Keratinocyte (primary cell): Measurements from ENCODE around the gene ADAM19. TPM values are rescaled to one million over a fixed set of nuclear protein-coding genes. Genes with fewer than 3 reads are reported as not detected.

Source experiments
- DNase-seq: peaks from one replicate; pipeline ENCODE4 v3.0.0-alpha.2; 2011; ENCODE audit warnings: low read depth, missing footprints, low spot score
- FAIRE-seq: peaks from 2 replicates; lab custom pipeline; 2011; peaks lifted over from hg19 to GRCh38; lab: Jason Lieb, UNC
- H2AFZ ChIP-seq: 2 replicates; pipeline ENCODE4 v1.6.0; 2012; ENCODE audit warnings: low read length, control low read depth, inconsistent platforms; ENCODE audit not compliant: control insufficient read depth
- H3K27ac ChIP-seq: 2 replicates; pipeline ENCODE4 v1.5.1; 2011; ENCODE audit warnings: low read length; ENCODE audit not compliant: control insufficient read depth, insufficient read depth
- H3K27me3 ChIP-seq: 3 replicates; pipeline ENCODE4 v1.6.0; 2011; ENCODE audit warnings: low read length; ENCODE audit not compliant: control insufficient read depth, insufficient read depth; ENCODE audit errors: extremely low read depth
- H3K36me3 ChIP-seq, 2 experiments: 2 replicates in 1 of 2; 3 replicates in 1 of 2; pipeline ENCODE4 v1.5.1; 2011; ENCODE audit warnings: low read length in 2 of 2, mild to moderate bottlenecking in 1 of 2; ENCODE audit not compliant: control insufficient read depth in 2 of 2, insufficient read depth in 2 of 2; ENCODE audit errors: extremely low read depth in 1 of 2
- H3K4me1 ChIP-seq: 3 replicates; pipeline ENCODE4 v1.5.1; 2011; ENCODE audit warnings: low read length; ENCODE audit not compliant: control insufficient read depth, insufficient read depth; ENCODE audit errors: extremely low read depth
- H3K4me2 ChIP-seq: 3 replicates; pipeline ENCODE4 v1.6.0; 2011; ENCODE audit warnings: low read depth, low read length; ENCODE audit not compliant: control insufficient read depth, insufficient read depth; ENCODE audit errors: extremely low read depth
- H3K4me3 ChIP-seq, 3 experiments: fragments of 200-600 bp in 1 of 3; sonication (generic) in 1 of 3; 2 replicates in 2 of 3; 3 replicates in 1 of 3; pipeline ENCODE4 v1.5.1; 2011 to 2016; ENCODE audit warnings: low read length in 3 of 3, mild to moderate bottlenecking in 3 of 3, control low read depth in 2 of 3, inconsistent platforms in 1 of 3, low read depth in 1 of 3, mixed read lengths in 1 of 3, mixed run types in 1 of 3, moderate library complexity in 1 of 3; ENCODE audit not compliant: control insufficient read depth in 2 of 3, insufficient read depth in 2 of 3; ENCODE audit errors: extremely low read depth in 1 of 3
- H3K79me2 ChIP-seq: 2 replicates; pipeline ENCODE4 v1.6.0; 2012; ENCODE audit warnings: low read length; ENCODE audit not compliant: control insufficient read depth, insufficient read depth
- H3K9ac ChIP-seq: 3 replicates; pipeline ENCODE4 v1.6.0; 2011; ENCODE audit warnings: low read length; ENCODE audit not compliant: control insufficient read depth, insufficient read depth; ENCODE audit errors: extremely low read depth
- H3K9me1 ChIP-seq: 3 replicates; pipeline ENCODE4 v1.6.0; 2011; ENCODE audit warnings: low read length; ENCODE audit not compliant: control insufficient read depth, insufficient read depth; ENCODE audit errors: extremely low read depth
- H3K9me3 ChIP-seq: 2 replicates; pipeline ENCODE4 v1.5.1; 2012; ENCODE audit warnings: low read depth, low read length; ENCODE audit not compliant: control insufficient read depth
- H4K20me1 ChIP-seq: 3 replicates; pipeline ENCODE4 v1.6.0; 2011; ENCODE audit warnings: low read length; ENCODE audit not compliant: control insufficient read depth, insufficient read depth; ENCODE audit errors: extremely low read depth
- EZH2 ChIP-seq: IDR thresholded peaks from one replicate; pipeline ENCODE4 v1.6.1; 2012; ENCODE audit warnings: inconsistent platforms, mild to moderate bottlenecking, low read length, moderate library complexity
- dilution Hi-C: fragments of 300-500 bp; cut with MboI; formaldehyde crosslinking; loops from one replicate; pipeline ENCODE4 v1.7.0; 2020; ENCODE audit warnings: low sequenced_read_pairs; ENCODE audit not compliant: extremely low pct_ligation_motif_present
- polyA plus RNA-seq, 5 experiments: library from polyadenylated mRNA; depleted of rRNA in 3 of 5; stranded (reverse) in 3 of 5; stranded (forward) in 1 of 5; unstranded in 1 of 5; fragments of >200 nt; gene quantifications; 1 replicate in 1 of 5; 2 replicates in 3 of 5; 3 replicates in 1 of 5; pipeline versions ENCODE4 v1.2.1 to v1.2.3, GENCODE V29; 2011 to 2012; ENCODE audit warnings: missing spikeins in 2 of 5, low read depth in 1 of 5, low replicate concordance in 1 of 5
- TF ChIP-seq, protein P1 (sequence below), 3 experiments: IDR thresholded peaks in 1 of 3; conservative IDR thresholded peaks in 1 of 3; optimal IDR thresholded peaks in 1 of 3; 2 replicates in 2 of 3; 3 replicates in 1 of 3; pipeline versions ENCODE3 to v1.5.1; 2011; ENCODE audit warnings: low read length in 3 of 3, mild to moderate bottlenecking in 3 of 3, moderate library complexity in 2 of 3, control low read depth in 1 of 3, inconsistent platforms in 1 of 3; ENCODE audit not compliant: insufficient read depth in 2 of 3; ENCODE audit errors: extremely low read depth in 1 of 3

ADAM19 gene
- polyA plus RNA-seq, 1 donor (not counting 4 experiments of a cell fraction or from before 2014, with no cell fraction given) = 22.7 TPM

DNA sequence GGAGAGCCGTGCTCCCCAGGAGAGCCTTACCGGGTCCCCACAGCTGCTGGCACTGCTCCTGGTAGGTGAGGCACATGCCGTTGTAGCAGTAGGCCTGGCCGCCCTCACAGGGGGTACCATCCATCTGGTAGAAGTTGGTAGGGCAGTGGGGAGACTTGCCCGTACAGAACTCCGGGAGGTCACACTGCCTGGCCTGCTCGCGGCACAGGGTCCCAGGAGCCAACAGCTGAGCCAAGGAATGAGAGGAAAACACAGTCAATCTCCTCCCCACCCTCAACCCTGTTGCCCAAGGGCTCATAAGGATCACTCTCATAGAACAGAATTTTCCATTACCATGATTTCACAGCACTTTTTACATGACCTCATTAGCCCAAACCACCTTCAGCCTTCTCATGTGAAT is 78.7 kb downstream of the ADAM19 start:
- Histone ChIP-seq H3K36me3 (peaks cover 0 to 29% of the 10 kb centered on the region in 2 experiments), H3K9me3 (no peaks in the 10 kb centered on the region), H3K27ac (no peak overlapping the region), H3K9me1 (no peaks in the 10 kb centered on the region), H3K4me1 (no peaks in the 10 kb centered on the region), H2AFZ (no peak overlapping the region), H3K79me2 (no peaks in the 10 kb centered on the region), H4K20me1 (no peaks in the 10 kb centered on the region), H3K4me3 (no peak overlapping the region), H3K4me2 (no peak overlapping the region), H3K9ac (no peak overlapping the region), H3K27me3 (no peaks in the 10 kb centered on the region)
- FAIRE-seq (no peak), DNase-seq (no peak)
- dilution Hi-C loops = no loop called here
- no peak for TF ChIP-seq EZH2
- TF ChIP-seq, protein P1, sequence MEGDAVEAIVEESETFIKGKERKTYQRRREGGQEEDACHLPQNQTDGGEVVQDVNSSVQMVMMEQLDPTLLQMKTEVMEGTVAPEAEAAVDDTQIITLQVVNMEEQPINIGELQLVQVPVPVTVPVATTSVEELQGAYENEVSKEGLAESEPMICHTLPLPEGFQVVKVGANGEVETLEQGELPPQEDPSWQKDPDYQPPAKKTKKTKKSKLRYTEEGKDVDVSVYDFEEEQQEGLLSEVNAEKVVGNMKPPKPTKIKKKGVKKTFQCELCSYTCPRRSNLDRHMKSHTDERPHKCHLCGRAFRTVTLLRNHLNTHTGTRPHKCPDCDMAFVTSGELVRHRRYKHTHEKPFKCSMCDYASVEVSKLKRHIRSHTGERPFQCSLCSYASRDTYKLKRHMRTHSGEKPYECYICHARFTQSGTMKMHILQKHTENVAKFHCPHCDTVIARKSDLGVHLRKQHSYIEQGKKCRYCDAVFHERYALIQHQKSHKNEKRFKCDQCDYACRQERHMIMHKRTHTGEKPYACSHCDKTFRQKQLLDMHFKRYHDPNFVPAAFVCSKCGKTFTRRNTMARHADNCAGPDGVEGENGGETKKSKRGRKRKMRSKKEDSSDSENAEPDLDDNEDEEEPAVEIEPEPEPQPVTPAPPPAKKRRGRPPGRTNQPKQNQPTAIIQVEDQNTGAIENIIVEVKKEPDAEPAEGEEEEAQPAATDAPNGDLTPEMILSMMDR (optimal IDR thresholded peaks at IDR 0.05 in 1 of 3, IDR thresholded peaks at IDR 0.05 in 1 of 3, conservative IDR thresholded peaks at IDR 0.05 in 1 of 3; ENCODE audit: extremely low read depth in 1 of 3, insufficient read depth in 2 of 3, low read length in 3 of 3) = no peak

- H3K9me3 ChIP-seq = no peaks in the 10 kb centered on the region
- H3K27me3 ChIP-seq = no peaks in the 10 kb centered on the region
- peaks cover 0 to 27% of the 10 kb centered on the region in 2 experiments for H3K36me3 ChIP-seq
These were observed 81.3 kb downstream of the ADAM19 start for GRCh38 chr5:157494178-157494832.

More at GRCh38 chr5:157494178-157494832, 81.3 kb downstream of the ADAM19 start:
- H3K9ac ChIP-seq = no peak overlapping the region
- H4K20me1 ChIP-seq = no peaks in the 10 kb centered on the region
- no peak for FAIRE-seq
- no peak overlapping the region for H3K4me2 ChIP-seq
- no peak for DNase-seq
- H3K27ac ChIP-seq = no peak overlapping the region
- dilution Hi-C loops = no loop called here
- H3K79me2 ChIP-seq = no peaks in the 10 kb centered on the region
- no peak overlapping the region for H2AFZ ChIP-seq
- H3K4me3 ChIP-seq = no peak overlapping the region
- no peaks in the 10 kb centered on the region for H3K4me1 ChIP-seq
- no peaks in the 10 kb centered on the region for H3K9me1 ChIP-seq
- no peak for TF ChIP-seq EZH2
- TF ChIP-seq, protein P1 (optimal IDR thresholded peaks at IDR 0.05 in 1 of 3, IDR thresholded peaks at IDR 0.05 in 1 of 3, conservative IDR thresholded peaks at IDR 0.05 in 1 of 3; ENCODE audit: extremely low read depth in 1 of 3, insufficient read depth in 2 of 3, low read length in 3 of 3) = no peak
